Effector memory CD4-positive, alpha-beta T cell (primary cell): ENCODE measurements around the gene EIF4B.

ENCODE experiments used
- DNase-seq, 3 donors: peaks; one replicate each; pipeline ENCODE4 v3.0.0-alpha.2; 2020
- H3K27ac ChIP-seq: 2 replicates; pipeline ENCODE4 v1.7.0; 2013; ENCODE audit warnings: mild to moderate bottlenecking, low read length, moderate library complexity; ENCODE audit not compliant: insufficient read depth, poor library complexity, severe bottlenecking
- H3K27me3 ChIP-seq: replicated peaks from 2 replicates; pipeline ENCODE4 v1.7.0; 2013; ENCODE audit warnings: mild to moderate bottlenecking, low read length; ENCODE audit not compliant: insufficient read depth, control insufficient read depth, poor library complexity, severe bottlenecking
- H3K36me3 ChIP-seq: 2 replicates; pipeline ENCODE4 v1.7.0; 2013; ENCODE audit warnings: mild to moderate bottlenecking, low read length, moderate library complexity; ENCODE audit not compliant: control insufficient read depth, insufficient read depth
- H3K4me1 ChIP-seq: 2 replicates; pipeline ENCODE4 v1.7.0; 2013; ENCODE audit warnings: low read length, mild to moderate bottlenecking; ENCODE audit not compliant: control insufficient read depth, insufficient read depth, poor library complexity, severe bottlenecking
- H3K4me3 ChIP-seq: 2 replicates; pipeline ENCODE4 v1.7.0; 2013; ENCODE audit warnings: low read length, low read depth, mild to moderate bottlenecking; ENCODE audit not compliant: insufficient read depth, poor library complexity, severe bottlenecking
- H3K9me3 ChIP-seq: 2 replicates; pipeline ENCODE4 v1.7.0; 2013; ENCODE audit warnings: mild to moderate bottlenecking, low read length, moderate library complexity; ENCODE audit not compliant: control insufficient read depth

EIF4B gene

GRCh38 chr12:53062977-53063707, 56.9 kb downstream of the EIF4B start:
- Histone ChIP-seq H3K27me3 (no peaks in the 10 kb centered on the region), H3K27ac (no peak overlapping the region), H3K9me3 (no peaks in the 10 kb centered on the region), H3K4me3 (no peak overlapping the region), H3K4me1 (no peaks in the 10 kb centered on the region), H3K36me3 (peaks cover 37% of the 10 kb centered on the region)
- DNase-seq: no peak

- no peak overlapping the region for H3K27ac ChIP-seq
- no peak overlapping the region for H3K4me3 ChIP-seq
- peaks cover 39% of the 10 kb centered on the region for H3K36me3 ChIP-seq
- H3K27me3 ChIP-seq: no peaks in the 10 kb centered on the region
- DNase-seq: no peak
- no peaks in the 10 kb centered on the region for H3K9me3 ChIP-seq
- no peaks in the 10 kb centered on the region for H3K4me1 ChIP-seq
These were observed 57.7 kb downstream of the EIF4B start for GRCh38 chr12:53063708-53064612.

- H3K9me3 ChIP-seq: no peaks in the 10 kb centered on the region
- H3K27ac ChIP-seq: no peak overlapping the region
- peaks cover 47% of the 10 kb centered on the region for H3K36me3 ChIP-seq
These were observed 58.6 kb downstream of the EIF4B start for GRCh38 chr12:53064613-53065436.

GRCh38 chr12:53065470-53065869, 59.2 kb downstream of the EIF4B start:
- no peaks in the 10 kb centered on the region for H3K4me1 ChIP-seq
- no peaks in the 10 kb centered on the region for H3K9me3 ChIP-seq
- H3K36me3 ChIP-seq: peaks cover 50% of the 10 kb centered on the region
- no peak overlapping the region for H3K27ac ChIP-seq
- no peak overlapping the region for H3K4me3 ChIP-seq
- DNase-seq: no peak
- no peaks in the 10 kb centered on the region for H3K27me3 ChIP-seq

More at GRCh38 chr12:53064613-53065436, 58.6 kb downstream of the EIF4B start:
- Histone ChIP-seq H3K27me3 (no peaks in the 10 kb centered on the region), H3K4me3 (no peak overlapping the region), H3K4me1 (no peaks in the 10 kb centered on the region)
- DNase-seq: no peak

- Histone ChIP-seq H3K27ac (no peak overlapping the region), H3K27me3 (no peaks in the 10 kb centered on the region), H3K9me3 (no peaks in the 10 kb centered on the region), H3K4me1 (no peaks in the 10 kb centered on the region), H3K4me3 (no peak overlapping the region), H3K36me3 (peaks cover 55% of the 10 kb centered on the region)
- DNase-seq: peak; percentile 27 to 60 (median 49)
These were observed 60.0 kb downstream of the EIF4B start for GRCh38 chr12:53065975-53066931.

GRCh38 chr12:53067074-53067992, 61.1 kb downstream of the EIF4B start:
- Histone ChIP-seq H3K4me1 (no peaks in the 10 kb centered on the region), H3K27ac (no peak overlapping the region), H3K4me3 (no peak overlapping the region), H3K36me3 (peaks cover 66% of the 10 kb centered on the region), H3K27me3 (no peaks in the 10 kb centered on the region), H3K9me3 (no peaks in the 10 kb centered on the region)
- DNase-seq: no peak

GRCh38 chr12:53067993-53068770, 61.9 kb downstream of the EIF4B start:
- Histone ChIP-seq H3K27ac (no peak overlapping the region), H3K36me3 (peaks cover 61% of the 10 kb centered on the region), H3K9me3 (no peaks in the 10 kb centered on the region), H3K4me1 (no peaks in the 10 kb centered on the region), H3K4me3 (no peak overlapping the region), H3K27me3 (no peaks in the 10 kb centered on the region)
- DNase-seq: no peak
